ENCODE measurements around the gene C10orf105. TPM values are rescaled to one million over a fixed set of nuclear protein-coding genes. Genes with fewer than 3 reads are reported as not detected.

The C10orf105 gene
- total and polyA plus RNA-seq, 2 of the 8 experiments (the other 6 are each of a cell fraction or from before 2014, with no cell fraction given): 0.71 to 0.73 TPM

DNA sequence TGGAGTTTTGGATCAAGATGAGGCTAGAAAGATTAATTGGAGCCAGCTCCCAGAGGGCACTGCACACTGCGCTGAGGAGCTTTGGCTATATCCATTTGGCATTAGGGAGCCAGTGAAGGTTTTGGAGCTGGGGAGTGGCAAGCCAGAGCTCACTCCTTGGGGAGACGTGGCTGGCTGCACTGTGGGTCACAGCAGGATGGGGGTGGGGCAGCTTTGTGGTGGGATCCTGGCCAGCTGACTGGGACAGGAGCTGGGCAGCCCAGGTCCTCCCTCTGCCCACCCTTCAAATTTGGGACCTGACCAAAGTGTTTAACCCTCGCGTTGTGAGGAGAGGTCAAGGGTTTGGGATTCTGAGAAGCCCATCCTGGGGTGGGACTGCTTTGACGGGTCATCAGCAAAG lies 5.0 kb downstream of the C10orf105 start:
- ChIA-PET POLR2A (ENCODE audit: partially characterized antibody) (interaction anchor here (0.6 kb wide), 1 partner anchor 179 kb away, joined by 3 read pairs; no protein-coding TSS in a partner anchor), CTCF (ENCODE audit: partially characterized antibody) (interaction anchor here (0.9 to 7.2 kb wide), 8 partner anchors 8 to 411 kb away, joined by 3 to 65 read pairs (median 6); no protein-coding TSS in a partner anchor)
- Histone ChIP-seq H3K4me1 (replicated peaks in 1 of 4; ENCODE audit: control insufficient read depth in 3 of 4, insufficient read depth in 4 of 4, low read length in 3 of 4) (peaks cover 0 to 8% (median 4%) of the 10 kb centered on the region in 4 experiments; a peak in 5 of 7 replicates), H3K4me2 (ENCODE audit: insufficient read depth in 1 of 2, low read depth in 2 of 2, low read length in 2 of 2) (no peak overlapping the region), H2BK12ac (ENCODE audit: low read depth, low read length) (no peak overlapping the region), H4K20me1 (replicated peaks in 1 of 2; ENCODE audit: control insufficient read depth in 1 of 2, insufficient read depth in 2 of 2, low read length in 2 of 2) (no peaks in the 10 kb centered on the region), H2BK5ac (ENCODE audit: low read depth, low read length) (no peak overlapping the region), H4K5ac (ENCODE audit: insufficient read length, low read depth, low read length) (no peak overlapping the region), H3K4ac (replicated peaks; ENCODE audit: insufficient read length, low read depth, low read length) (no peak overlapping the region), H3K56ac (replicated peaks; ENCODE audit: insufficient read length, low read depth, low read length) (no peak overlapping the region), H3K27me3 (replicated peaks in 1 of 4; ENCODE audit: control insufficient read depth in 3 of 4, extremely low read depth in 1 of 4, insufficient read depth in 3 of 4, low read length in 3 of 4) (no peaks in the 10 kb centered on the region), H3K4me3 (ENCODE audit: extremely low read depth in 1 of 4, insufficient read depth in 2 of 4, low read depth in 3 of 4, low read length in 4 of 4) (no peak overlapping the region), H4K91ac (replicated peaks; ENCODE audit: insufficient read length, low read length) (no peak overlapping the region), H2BK20ac (ENCODE audit: low read length) (no peak overlapping the region), H3K23me2 (ENCODE audit: low read depth, low read length) (no peaks in the 10 kb centered on the region), H3K14ac (ENCODE audit: insufficient read length) (no peak overlapping the region), H3K9ac (replicated peaks in 1 of 4; ENCODE audit: extremely low read depth in 1 of 4, low read depth in 3 of 4, low read length in 3 of 4) (no peak overlapping the region), H3K9me3 (ENCODE audit: insufficient read depth in 2 of 2, low read depth in 1 of 2, low read length in 1 of 2) (no peaks in the 10 kb centered on the region), H3K79me2 (ENCODE audit: control insufficient read depth in 1 of 2, insufficient read depth in 2 of 2, low read length in 2 of 2) (no peaks in the 10 kb centered on the region), H3K23ac (ENCODE audit: insufficient read length) (no peak overlapping the region), H2AK5ac (ENCODE audit: low read depth, low read length) (no peak overlapping the region), H3K36me3 (ENCODE audit: control insufficient read depth in 2 of 4, insufficient read depth in 4 of 4, low read length in 3 of 4) (no peaks in the 10 kb centered on the region), H3K18ac (ENCODE audit: extremely low read depth, low read length) (no peak overlapping the region; the same call in 1 of the 2 replicates), H2BK15ac (ENCODE audit: low read length) (no peak overlapping the region), H2BK120ac (replicated peaks; ENCODE audit: low read depth, low read length) (no peak overlapping the region), H3K27ac (ENCODE audit: low read depth, low read length) (no peak overlapping the region), H4K8ac (ENCODE audit: extremely low read depth, insufficient read depth, low read length) (no peak overlapping the region), H2AFZ (ENCODE audit: low read length) (no peak overlapping the region), H3K79me1 (ENCODE audit: low read depth, low read length) (no peaks in the 10 kb centered on the region)
- WGBS, 2 experiments (ENCODE audit: extremely low coverage in 1 of 2, insufficient coverage in 1 of 2, insufficient read length in 1 of 2, insufficient replicate concordance in 2 of 2, low coverage in 1 of 2, low lambda C conversion rate in 2 of 2, missing lambda C conversion rate in 1 of 2): 87% methylated on average over 5 of the region's 5 CpGs; no CpG with 5 or more reads in 1 of the 2 experiments
- DNase-seq (ENCODE audit: low read depth in 1 of 2, low spot score in 2 of 2) (no peak), FAIRE-seq (no peak)
- TF ChIP-seq NANOG (IDR thresholded peaks at IDR 0.05; ENCODE audit: insufficient read depth, low read depth, low read length, poor library complexity, severe bottlenecking): no peak
- TF ChIP-seq SIN3A (conservative IDR thresholded peaks at IDR 0.05 in 1 of 2, IDR thresholded peaks at IDR 0.05 in 1 of 2; ENCODE audit: low read depth in 1 of 2, low read length in 2 of 2): no peak
- no peak for TF ChIP-seq RFX5 (IDR thresholded peaks at IDR 0.05; ENCODE audit: borderline replicate concordance, low read depth, low read length)
- no peak for TF ChIP-seq JUN (IDR thresholded peaks at IDR 0.05; ENCODE audit: low read depth, low read length)
- TF ChIP-seq MAFK (IDR thresholded peaks at IDR 0.05; ENCODE audit: low read depth, low read length): no peak
- no peak for TF ChIP-seq TCF12 (IDR thresholded peaks at IDR 0.05; ENCODE audit: low read depth, low read length)
- TF ChIP-seq KDM5A (IDR thresholded peaks at IDR 0.05; ENCODE audit: low read length): no peak
- TF ChIP-seq ZNF274 (IDR thresholded peaks at IDR 0.05; ENCODE audit: borderline replicate concordance, extremely low read depth, low read length): no peak
- no peak for TF ChIP-seq HDAC2 (IDR thresholded peaks at IDR 0.05; ENCODE audit: borderline replicate concordance in 1 of 2, low read depth in 2 of 2, low read length in 2 of 2)
- TF ChIP-seq, protein P1, sequence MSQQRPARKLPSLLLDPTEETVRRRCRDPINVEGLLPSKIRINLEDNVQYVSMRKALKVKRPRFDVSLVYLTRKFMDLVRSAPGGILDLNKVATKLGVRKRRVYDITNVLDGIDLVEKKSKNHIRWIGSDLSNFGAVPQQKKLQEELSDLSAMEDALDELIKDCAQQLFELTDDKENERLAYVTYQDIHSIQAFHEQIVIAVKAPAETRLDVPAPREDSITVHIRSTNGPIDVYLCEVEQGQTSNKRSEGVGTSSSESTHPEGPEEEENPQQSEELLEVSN (IDR thresholded peaks at IDR 0.05): no peak
